ENCODE measurements around the gene SMTNL2. TPM values are rescaled to one million over a fixed set of nuclear protein-coding genes. Genes with fewer than 3 reads are reported as not detected.
A peak's percentile ranks its signal among the peaks of the same experiment; 100 is the strongest.

Gene SMTNL2
- total and polyA plus RNA-seq, 5 donors from 2014 or later = not detected

- no peak overlapping the region for H3K27ac Mint-ChIP-seq
- H3K27ac ChIP-seq (ENCODE audit: insufficient read depth, low read length, poor library complexity, severe bottlenecking) = no peak overlapping the region
- H3K9me3 Mint-ChIP-seq = no peaks in the 10 kb centered on the region
- no peaks in the 10 kb centered on the region for H3K4me1 Mint-ChIP-seq
- H3K27me3 ChIP-seq (ENCODE audit: control insufficient read depth, insufficient read depth, low read length) = peaks cover 6% of the 10 kb centered on the region
- H3K9me3 ChIP-seq (ENCODE audit: control insufficient read depth in 2 of 2, low read length in 2 of 2) = no peaks in the 10 kb centered on the region
- H3K36me3 Mint-ChIP-seq = no peaks in the 10 kb centered on the region
- no peaks in the 10 kb centered on the region for H3K36me3 ChIP-seq (ENCODE audit: control insufficient read depth, insufficient read depth, low read length)
- DNase-seq (no peak), ATAC-seq (ENCODE audit: low read depth in 2 of 2) (no peak)
- H3K4me3 ChIP-seq (ENCODE audit: low read depth, low read length) = no peak overlapping the region
- H3K4me3 Mint-ChIP-seq = no peak overlapping the region
- H3K4me1 ChIP-seq (ENCODE audit: control insufficient read depth, insufficient read depth, low read length, poor library complexity, severe bottlenecking) = no peaks in the 10 kb centered on the region
- H3K27me3 Mint-ChIP-seq = peaks cover 12% of the 10 kb centered on the region
Observed at GRCh38 chr17:4605826-4606225, 21.5 kb downstream of the SMTNL2 start.

GRCh38 chr17:4607261-4607741, 23.0 kb downstream of the SMTNL2 start:
- Mint-ChIP-seq H3K4me3 (no peak overlapping the region), H3K36me3 (no peaks in the 10 kb centered on the region)
- H3K27ac ChIP-seq (ENCODE audit: insufficient read depth, low read length, poor library complexity, severe bottlenecking) = no peak overlapping the region

GRCh38 chr17:4607773-4608187, 23.5 kb downstream of the SMTNL2 start:
- Histone ChIP-seq H3K4me3 (ENCODE audit: low read depth, low read length) (no peak overlapping the region), H3K36me3 (ENCODE audit: control insufficient read depth, insufficient read depth, low read length) (no peaks in the 10 kb centered on the region), H3K27me3 (ENCODE audit: control insufficient read depth, insufficient read depth, low read length) (peaks cover 6% of the 10 kb centered on the region), H3K4me1 (ENCODE audit: control insufficient read depth, insufficient read depth, low read length, poor library complexity, severe bottlenecking) (no peaks in the 10 kb centered on the region), H3K27ac (ENCODE audit: insufficient read depth, low read length, poor library complexity, severe bottlenecking) (no peak overlapping the region), H3K9me3 (ENCODE audit: control insufficient read depth in 2 of 2, low read length in 2 of 2) (no peaks in the 10 kb centered on the region)
- no peak overlapping the region for H3K27ac Mint-ChIP-seq
- DNase-seq (no peak), ATAC-seq (ENCODE audit: low read depth in 2 of 2) (no peak)
- no peaks in the 10 kb centered on the region for H3K36me3 Mint-ChIP-seq
- no peaks in the 10 kb centered on the region for H3K4me1 Mint-ChIP-seq
- no peaks in the 10 kb centered on the region for H3K9me3 Mint-ChIP-seq
- peaks cover 12% of the 10 kb centered on the region for H3K27me3 Mint-ChIP-seq
- H3K4me3 Mint-ChIP-seq = no peak overlapping the region

More at GRCh38 chr17:4607261-4607741, 23.0 kb downstream of the SMTNL2 start:
- H3K27me3 Mint-ChIP-seq = peaks cover 12% of the 10 kb centered on the region
- no peaks in the 10 kb centered on the region for H3K4me1 ChIP-seq (ENCODE audit: control insufficient read depth, insufficient read depth, low read length, poor library complexity, severe bottlenecking)
- H3K27ac Mint-ChIP-seq = no peak overlapping the region
- no peak for ATAC-seq (ENCODE audit: low read depth in 2 of 2)
- peaks cover 6% of the 10 kb centered on the region for H3K27me3 ChIP-seq (ENCODE audit: control insufficient read depth, insufficient read depth, low read length)
- no peak for DNase-seq
- no peak overlapping the region for H3K4me3 ChIP-seq (ENCODE audit: low read depth, low read length)
- no peaks in the 10 kb centered on the region for H3K4me1 Mint-ChIP-seq
- no peaks in the 10 kb centered on the region for H3K36me3 ChIP-seq (ENCODE audit: control insufficient read depth, insufficient read depth, low read length)
- H3K9me3 Mint-ChIP-seq = no peaks in the 10 kb centered on the region
- no peaks in the 10 kb centered on the region for H3K9me3 ChIP-seq (ENCODE audit: control insufficient read depth in 2 of 2, low read length in 2 of 2)

GRCh38 chr17:4609761-4610160, 25.4 kb downstream of the SMTNL2 start:
- Histone ChIP-seq H3K27ac (ENCODE audit: insufficient read depth, low read length, poor library complexity, severe bottlenecking) (no peak overlapping the region), H3K9me3 (ENCODE audit: control insufficient read depth in 2 of 2, low read length in 2 of 2) (no peaks in the 10 kb centered on the region), H3K27me3 (ENCODE audit: control insufficient read depth, insufficient read depth, low read length) (peaks cover 6% of the 10 kb centered on the region), H3K4me3 (ENCODE audit: low read depth, low read length) (no peak overlapping the region), H3K4me1 (ENCODE audit: control insufficient read depth, insufficient read depth, low read length, poor library complexity, severe bottlenecking) (no peaks in the 10 kb centered on the region), H3K36me3 (ENCODE audit: control insufficient read depth, insufficient read depth, low read length) (no peaks in the 10 kb centered on the region)
- DNase-seq (no peak), ATAC-seq (ENCODE audit: low read depth in 2 of 2) (no peak)
- Mint-ChIP-seq H3K4me3 (no peak overlapping the region), H3K4me1 (no peaks in the 10 kb centered on the region), H3K36me3 (no peaks in the 10 kb centered on the region), H3K27ac (peak overlapping the region in 1 of 3 donors; percentile 26), H3K9me3 (no peaks in the 10 kb centered on the region), H3K27me3 (peaks cover 12% of the 10 kb centered on the region)

- no peak overlapping the region for H3K4me3 Mint-ChIP-seq
- no peaks in the 10 kb centered on the region for H3K36me3 ChIP-seq (ENCODE audit: control insufficient read depth, insufficient read depth, low read length)
- no peaks in the 10 kb centered on the region for H3K4me1 Mint-ChIP-seq
- H3K9me3 Mint-ChIP-seq = no peaks in the 10 kb centered on the region
- H3K36me3 Mint-ChIP-seq = no peaks in the 10 kb centered on the region
- ATAC-seq (ENCODE audit: low read depth in 2 of 2) (no peak), DNase-seq (no peak)
- no peak overlapping the region for H3K27ac Mint-ChIP-seq
- peaks cover 6% of the 10 kb centered on the region for H3K27me3 ChIP-seq (ENCODE audit: control insufficient read depth, insufficient read depth, low read length)
- no peaks in the 10 kb centered on the region for H3K9me3 ChIP-seq (ENCODE audit: control insufficient read depth in 2 of 2, low read length in 2 of 2)
- H3K4me3 ChIP-seq (ENCODE audit: low read depth, low read length) = no peak overlapping the region
- H3K27me3 Mint-ChIP-seq = peaks cover 12% of the 10 kb centered on the region
- H3K27ac ChIP-seq (ENCODE audit: insufficient read depth, low read length, poor library complexity, severe bottlenecking) = no peak overlapping the region
- H3K4me1 ChIP-seq (ENCODE audit: control insufficient read depth, insufficient read depth, low read length, poor library complexity, severe bottlenecking) = no peaks in the 10 kb centered on the region
Observed at GRCh38 chr17:4610162-4610561, 25.8 kb downstream of the SMTNL2 start.

GRCh38 chr17:4610656-4611055, 26.3 kb downstream of the SMTNL2 start:
- no peak for ATAC-seq (ENCODE audit: low read depth in 2 of 2)
- Histone ChIP-seq H3K27ac (ENCODE audit: insufficient read depth, low read length, poor library complexity, severe bottlenecking) (no peak overlapping the region), H3K36me3 (ENCODE audit: control insufficient read depth, insufficient read depth, low read length) (no peaks in the 10 kb centered on the region), H3K9me3 (ENCODE audit: control insufficient read depth in 2 of 2, low read length in 2 of 2) (no peaks in the 10 kb centered on the region), H3K4me1 (ENCODE audit: control insufficient read depth, insufficient read depth, low read length, poor library complexity, severe bottlenecking) (no peaks in the 10 kb centered on the region), H3K4me3 (ENCODE audit: low read depth, low read length) (no peak overlapping the region), H3K27me3 (ENCODE audit: control insufficient read depth, insufficient read depth, low read length) (peaks cover 6% of the 10 kb centered on the region)
- Mint-ChIP-seq H3K4me3 (no peak overlapping the region), H3K4me1 (no peaks in the 10 kb centered on the region), H3K27me3 (peaks cover 15% of the 10 kb centered on the region), H3K9me3 (no peaks in the 10 kb centered on the region), H3K36me3 (no peaks in the 10 kb centered on the region), H3K27ac (no peak overlapping the region)
- no peak for DNase-seq

GRCh38 chr17:4616476-4616875, 32.1 kb downstream of the SMTNL2 start:
- no peaks in the 10 kb centered on the region for H3K9me3 ChIP-seq (ENCODE audit: control insufficient read depth in 2 of 2, low read length in 2 of 2)
- H3K4me1 Mint-ChIP-seq = no peaks in the 10 kb centered on the region
- H3K4me3 Mint-ChIP-seq = no peak overlapping the region
- H3K9me3 Mint-ChIP-seq = peaks cover 0 to 1% (median 0%) of the 10 kb centered on the region in 7 donors
- no peak overlapping the region for H3K4me3 ChIP-seq (ENCODE audit: low read depth, low read length)
- no peaks in the 10 kb centered on the region for H3K36me3 ChIP-seq (ENCODE audit: control insufficient read depth, insufficient read depth, low read length)
- no peak for DNase-seq
- ATAC-seq (ENCODE audit: low read depth in 2 of 2) = no peak
- no peak overlapping the region for H3K27ac ChIP-seq (ENCODE audit: insufficient read depth, low read length, poor library complexity, severe bottlenecking)
- H3K36me3 Mint-ChIP-seq = no peaks in the 10 kb centered on the region
- no peaks in the 10 kb centered on the region for H3K4me1 ChIP-seq (ENCODE audit: control insufficient read depth, insufficient read depth, low read length, poor library complexity, severe bottlenecking)
- no peaks in the 10 kb centered on the region for H3K27me3 ChIP-seq (ENCODE audit: control insufficient read depth, insufficient read depth, low read length)
- peaks cover 20% of the 10 kb centered on the region for H3K27me3 Mint-ChIP-seq
- no peak overlapping the region for H3K27ac Mint-ChIP-seq

- no peak for ATAC-seq (ENCODE audit: low read depth in 2 of 2)
- no peaks in the 10 kb centered on the region for H3K4me1 ChIP-seq (ENCODE audit: control insufficient read depth, insufficient read depth, low read length, poor library complexity, severe bottlenecking)
- Mint-ChIP-seq H3K4me1 (no peaks in the 10 kb centered on the region), H3K9me3 (peaks cover 0 to 1% (median 0%) of the 10 kb centered on the region in 7 donors), H3K27ac (no peak overlapping the region), H3K36me3 (no peaks in the 10 kb centered on the region), H3K4me3 (no peak overlapping the region), H3K27me3 (peaks cover 20% of the 10 kb centered on the region)
- H3K27ac ChIP-seq (ENCODE audit: insufficient read depth, low read length, poor library complexity, severe bottlenecking) = no peak overlapping the region
- no peaks in the 10 kb centered on the region for H3K36me3 ChIP-seq (ENCODE audit: control insufficient read depth, insufficient read depth, low read length)
- no peak overlapping the region for H3K4me3 ChIP-seq (ENCODE audit: low read depth, low read length)
- H3K27me3 ChIP-seq (ENCODE audit: control insufficient read depth, insufficient read depth, low read length) = peaks cover 3% of the 10 kb centered on the region
- DNase-seq = no peak
- H3K9me3 ChIP-seq (ENCODE audit: control insufficient read depth in 2 of 2, low read length in 2 of 2) = no peaks in the 10 kb centered on the region
Observed at GRCh38 chr17:4617090-4617489, 32.8 kb downstream of the SMTNL2 start.

Data from CD4-positive, CD25-positive, alpha-beta regulatory T cell (primary cell).